ENCODE data around the gene CRCP.
A peak's percentile ranks its signal among the peaks of the same experiment; 100 is the strongest.
"Not testable (repeated sequence)": the region's sequence is repeated elsewhere in the genome, so short reads cannot be mapped to it uniquely, and the experiment has no call there.

The CRCP gene

DNA sequence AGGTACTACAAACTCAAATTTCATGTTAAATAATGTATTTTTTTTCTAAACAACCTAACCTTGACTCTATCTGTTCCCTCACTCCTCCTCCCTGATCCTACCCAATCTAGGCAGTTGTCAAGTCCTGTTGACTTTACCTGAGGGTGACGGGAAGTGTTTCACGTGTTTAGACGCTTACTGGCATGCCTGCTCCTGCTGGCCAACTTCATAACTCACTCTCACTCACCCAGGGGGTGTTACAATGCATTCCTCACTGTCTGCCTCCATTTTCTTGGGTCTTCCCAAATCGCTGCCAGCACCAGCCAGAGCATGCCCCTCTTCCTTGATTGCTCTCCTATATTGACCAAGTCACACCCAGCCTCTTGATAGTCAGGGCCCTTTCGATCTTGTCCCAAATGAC, 28.3 kb downstream of the CRCP start:
- Histone ChIP-seq H3K4me1 (ENCODE audit: insufficient read depth, low read length) (no peaks in the 10 kb centered on the region), H3K9ac (ENCODE audit: low read depth, low read length) (no peak overlapping the region), H3K36me3 (ENCODE audit: insufficient read depth, low read length) (peaks cover 68% of the 10 kb centered on the region), H3K27ac (ENCODE audit: low read depth, low read length) (no peak overlapping the region), H3K27me3 (ENCODE audit: insufficient read depth, low read length) (no peaks in the 10 kb centered on the region), H3K9me3 (ENCODE audit: insufficient read depth, low read depth, low read length) (no peaks in the 10 kb centered on the region), H3K4me3 (ENCODE audit: low read length) (no peak overlapping the region)
- 86% methylated on average over 5 of the region's 5 CpGs for WGBS

- Histone ChIP-seq H3K9ac (ENCODE audit: low read depth, low read length) (no peak overlapping the region), H3K27ac (ENCODE audit: low read depth, low read length) (no peak overlapping the region), H3K4me1 (ENCODE audit: insufficient read depth, low read length) (no peaks in the 10 kb centered on the region), H3K36me3 (ENCODE audit: insufficient read depth, low read length) (peaks cover 70% of the 10 kb centered on the region), H3K27me3 (ENCODE audit: insufficient read depth, low read length) (no peaks in the 10 kb centered on the region), H3K9me3 (ENCODE audit: insufficient read depth, low read depth, low read length) (no peaks in the 10 kb centered on the region), H3K4me3 (ENCODE audit: low read length) (no peak overlapping the region)
- WGBS = 98% methylated on average over 2 of the region's 2 CpGs
These were observed 29.3 kb downstream of the CRCP start for GRCh38 chr7:66143876-66144332.

- H3K4me1 ChIP-seq (ENCODE audit: insufficient read depth, low read length) = no peaks in the 10 kb centered on the region
- no peaks in the 10 kb centered on the region for H3K27me3 ChIP-seq (ENCODE audit: insufficient read depth, low read length)
- no peak overlapping the region for H3K4me3 ChIP-seq (ENCODE audit: low read length)
- H3K9ac ChIP-seq (ENCODE audit: low read depth, low read length) = no peak overlapping the region
- H3K27ac ChIP-seq (ENCODE audit: low read depth, low read length) = no peak overlapping the region
- peaks cover 72% of the 10 kb centered on the region for H3K36me3 ChIP-seq (ENCODE audit: insufficient read depth, low read length)
- H3K9me3 ChIP-seq (ENCODE audit: insufficient read depth, low read depth, low read length) = no peaks in the 10 kb centered on the region
- 95% methylated on average over 16 of the region's 17 CpGs for WGBS
These were observed 30.9 kb downstream of the CRCP start for GRCh38 chr7:66145400-66146104.

DNA sequence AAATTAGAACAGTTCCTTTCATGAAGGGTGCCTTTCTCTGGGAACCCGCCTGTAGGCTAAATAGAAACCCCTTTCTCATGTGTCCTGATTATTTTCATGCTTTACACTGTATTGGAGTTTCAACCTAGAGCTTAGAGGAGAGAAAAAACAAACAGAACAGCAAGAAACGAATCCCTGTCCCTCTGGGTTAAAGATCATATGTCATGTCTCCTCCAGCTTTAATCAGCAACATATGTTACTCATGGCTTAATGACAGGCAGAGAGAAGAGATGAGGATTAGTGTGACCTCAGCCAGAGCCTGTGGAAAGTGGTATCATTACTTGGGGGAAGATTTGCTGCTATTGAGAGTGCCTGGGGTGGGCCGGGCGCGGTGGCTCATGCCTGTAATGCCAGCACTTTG, 32.1 kb downstream of the CRCP start:
- 92% methylated on average over 4 of the region's 5 CpGs for WGBS
- H3K27ac ChIP-seq (ENCODE audit: low read depth, low read length) = no peak overlapping the region
- peaks cover 73% of the 10 kb centered on the region for H3K36me3 ChIP-seq (ENCODE audit: insufficient read depth, low read length)

DNA sequence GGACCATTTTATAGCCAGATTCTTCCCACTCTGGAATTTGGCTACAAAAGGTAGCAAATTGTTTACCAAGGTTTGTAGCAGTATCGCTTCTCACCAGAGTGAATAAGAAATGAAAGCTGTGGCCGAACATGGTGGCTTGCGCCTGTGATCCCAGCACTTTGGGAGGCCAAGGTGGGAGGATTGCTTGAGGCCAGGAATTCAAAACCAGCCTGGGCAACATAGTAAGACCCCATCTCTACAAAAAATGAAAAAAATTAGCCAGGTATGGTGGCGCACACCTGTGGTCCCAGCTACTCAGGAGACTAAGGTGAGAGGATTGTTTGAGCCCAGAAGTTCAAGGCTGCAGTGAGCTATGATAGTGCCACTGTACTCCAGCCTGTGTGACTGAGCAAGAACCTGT, 33.0 kb downstream of the CRCP start:
- peaks cover 71% of the 10 kb centered on the region for H3K36me3 ChIP-seq (ENCODE audit: insufficient read depth, low read length)
- 98% methylated on average over 4 of the region's 4 CpGs for WGBS
- H3K4me3 ChIP-seq (ENCODE audit: low read length); H3K27me3 ChIP-seq (ENCODE audit: insufficient read depth, low read length); H3K9ac ChIP-seq (ENCODE audit: low read depth, low read length); H3K9me3 ChIP-seq (ENCODE audit: insufficient read depth, low read depth, low read length); H3K27ac ChIP-seq (ENCODE audit: low read depth, low read length); H3K4me1 ChIP-seq (ENCODE audit: insufficient read depth, low read length): not testable (repeated sequence)

More for the DNA sequence above, 32.1 kb downstream of the CRCP start:
- H3K27me3 ChIP-seq (ENCODE audit: insufficient read depth, low read length) = 0 out of 2 replicates have a peak, but pooled peaks cover 3% of the 10 kb centered on the region
- H3K9me3 ChIP-seq (ENCODE audit: insufficient read depth, low read depth, low read length) = no peaks in the 10 kb centered on the region
- H3K9ac ChIP-seq (ENCODE audit: low read depth, low read length) = no peak overlapping the region
- no peaks in the 10 kb centered on the region; the same call in 1 of the 2 replicates for H3K4me1 ChIP-seq (ENCODE audit: insufficient read depth, low read length)
- H3K4me3 ChIP-seq (ENCODE audit: low read length) = no peak overlapping the region

DNA sequence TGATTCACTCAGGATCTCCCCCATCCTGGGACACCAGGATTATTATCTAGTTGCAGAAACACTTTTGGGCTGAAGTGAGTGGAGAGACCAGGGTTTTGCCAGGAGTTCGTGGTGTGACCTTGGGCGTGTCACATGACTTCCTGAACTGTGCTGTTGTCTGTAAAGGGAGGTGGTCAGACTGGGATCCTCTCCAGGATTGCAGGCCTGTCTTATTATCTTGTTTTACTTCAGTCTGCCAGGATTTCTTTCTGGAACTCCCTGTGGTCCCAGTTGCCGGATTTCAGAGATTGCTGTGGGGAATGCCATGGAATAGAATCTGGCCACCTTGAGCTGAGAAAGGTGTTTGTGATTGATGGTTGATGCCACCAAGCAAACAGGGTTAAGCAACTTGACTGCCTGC, 35.8 kb downstream of the CRCP start:
- WGBS = 87% methylated on average over 3 of the region's 3 CpGs
- no peak overlapping the region for H3K9ac ChIP-seq (ENCODE audit: low read depth, low read length)
- H3K4me3 ChIP-seq (ENCODE audit: low read length) = no peak overlapping the region
- H3K4me1 ChIP-seq (ENCODE audit: insufficient read depth, low read length) = peaks cover 11% of the 10 kb centered on the region
- H3K27me3 ChIP-seq (ENCODE audit: insufficient read depth, low read length) = 0 out of 2 replicates have a peak, but pooled peaks cover 3% of the 10 kb centered on the region
- no peaks in the 10 kb centered on the region for H3K9me3 ChIP-seq (ENCODE audit: insufficient read depth, low read depth, low read length)
- peaks cover 58% of the 10 kb centered on the region for H3K36me3 ChIP-seq (ENCODE audit: insufficient read depth, low read length)
- H3K27ac ChIP-seq (ENCODE audit: low read depth, low read length) = no peak overlapping the region

GRCh38 chr7:66152371-66153191, 37.9 kb downstream of the CRCP start:
- Histone ChIP-seq H3K36me3 (ENCODE audit: insufficient read depth, low read length) (peaks cover 65% of the 10 kb centered on the region), H3K9me3 (ENCODE audit: insufficient read depth, low read depth, low read length) (no peaks in the 10 kb centered on the region), H3K27me3 (ENCODE audit: insufficient read depth, low read length) (0 out of 2 replicates have a peak, but pooled peaks cover 3% of the 10 kb centered on the region), H3K27ac (ENCODE audit: low read depth, low read length) (peak overlapping the region; percentile 54; the same call in 1 of the 2 replicates), H3K4me3 (ENCODE audit: low read length) (no peak overlapping the region), H3K4me1 (ENCODE audit: insufficient read depth, low read length) (peaks cover 11% of the 10 kb centered on the region), H3K9ac (ENCODE audit: low read depth, low read length) (no peak overlapping the region)
- WGBS = 71% methylated on average over 12 of the region's 12 CpGs

- Histone ChIP-seq H3K36me3 (ENCODE audit: insufficient read depth, low read length) (peaks cover 62% of the 10 kb centered on the region), H3K27ac (ENCODE audit: low read depth, low read length) (no peak overlapping the region), H3K27me3 (ENCODE audit: insufficient read depth, low read length) (0 out of 2 replicates have a peak, but pooled peaks cover 3% of the 10 kb centered on the region), H3K9ac (ENCODE audit: low read depth, low read length) (no peak overlapping the region), H3K4me1 (ENCODE audit: insufficient read depth, low read length) (peaks cover 11% of the 10 kb centered on the region), H3K9me3 (ENCODE audit: insufficient read depth, low read depth, low read length) (no peaks in the 10 kb centered on the region), H3K4me3 (ENCODE audit: low read length) (no peak overlapping the region)
- 97% methylated on average over 11 of the region's 11 CpGs for WGBS
These were observed 39.0 kb downstream of the CRCP start for GRCh38 chr7:66153691-66154090.

DNA sequence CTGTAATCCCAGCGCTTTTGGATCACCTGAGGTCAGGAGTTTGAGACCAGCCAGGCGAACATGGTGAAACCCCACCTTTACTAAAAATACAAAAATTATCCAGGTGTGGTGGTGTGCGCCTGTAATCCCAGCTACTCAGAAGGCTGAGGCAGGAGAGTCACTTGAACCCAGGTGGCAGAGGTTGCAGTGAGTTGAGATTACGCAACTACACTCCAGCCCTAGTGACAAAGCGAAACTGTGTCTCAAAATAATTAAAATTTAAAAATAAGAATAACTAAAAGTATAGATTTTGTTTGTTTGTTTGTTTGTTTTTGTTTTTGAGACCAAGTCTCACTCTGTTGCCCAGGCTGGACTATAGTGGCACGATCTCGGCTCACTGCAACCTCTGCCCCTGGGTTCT, 41.4 kb downstream of the CRCP start:
- not testable (repeated sequence) for H3K27me3 ChIP-seq (ENCODE audit: insufficient read depth, low read length); H3K4me3 ChIP-seq (ENCODE audit: low read length); H3K9ac ChIP-seq (ENCODE audit: low read depth, low read length); H3K9me3 ChIP-seq (ENCODE audit: insufficient read depth, low read depth, low read length); H3K27ac ChIP-seq (ENCODE audit: low read depth, low read length)
- WGBS = 89% methylated on average over 5 of the region's 7 CpGs
- peaks cover 46% of the 10 kb centered on the region for H3K36me3 ChIP-seq (ENCODE audit: insufficient read depth, low read length)
- peaks cover 11% of the 10 kb centered on the region for H3K4me1 ChIP-seq (ENCODE audit: insufficient read depth, low read length)

- Histone ChIP-seq H3K27me3 (ENCODE audit: insufficient read depth, low read length) (no peaks in the 10 kb centered on the region), H3K9me3 (ENCODE audit: insufficient read depth, low read depth, low read length) (no peaks in the 10 kb centered on the region), H3K36me3 (ENCODE audit: insufficient read depth, low read length) (peaks cover 41% of the 10 kb centered on the region), H3K27ac (ENCODE audit: low read depth, low read length) (no peak overlapping the region), H3K4me3 (ENCODE audit: low read length) (no peak overlapping the region), H3K4me1 (ENCODE audit: insufficient read depth, low read length) (peaks cover 8% of the 10 kb centered on the region), H3K9ac (ENCODE audit: low read depth, low read length) (no peak overlapping the region)
- WGBS = 93% methylated on average over 3 of the region's 3 CpGs
These were observed 42.4 kb downstream of the CRCP start for GRCh38 chr7:66157060-66157459.

DNA sequence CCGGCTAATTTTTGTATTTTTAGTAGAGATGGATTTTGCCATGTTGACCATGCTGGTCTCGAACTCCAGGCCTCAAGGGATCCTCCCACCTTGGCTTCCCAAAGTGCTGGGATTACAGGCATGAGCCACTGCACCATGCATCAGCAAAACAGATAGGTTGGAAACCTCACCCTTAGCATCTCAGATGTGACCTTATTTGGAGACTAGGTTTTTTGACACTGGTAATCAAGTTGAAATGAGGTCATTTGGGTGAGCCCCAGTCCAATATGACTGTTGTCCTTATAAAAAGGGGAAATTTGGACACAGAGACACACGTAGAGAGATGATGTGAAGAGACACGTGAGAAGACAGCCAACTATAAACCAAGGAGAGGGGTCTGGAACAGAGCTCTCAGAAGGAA, 48.0 kb downstream of the CRCP start:
- Histone ChIP-seq H3K4me3 (ENCODE audit: low read length) (no peak overlapping the region), H3K36me3 (ENCODE audit: insufficient read depth, low read length) (peaks cover 6% of the 10 kb centered on the region), H3K27me3 (ENCODE audit: insufficient read depth, low read length) (no peaks in the 10 kb centered on the region), H3K4me1 (ENCODE audit: insufficient read depth, low read length) (no peaks in the 10 kb centered on the region), H3K9me3 (ENCODE audit: insufficient read depth, low read depth, low read length) (no peaks in the 10 kb centered on the region), H3K9ac (ENCODE audit: low read depth, low read length) (no peak overlapping the region), H3K27ac (ENCODE audit: low read depth, low read length) (no peak overlapping the region)
- WGBS = 93% methylated on average over 4 of the region's 4 CpGs

All from HUES64 (cell line).